Measurements from ENCODE around the gene CD274.
"Not testable (repeated sequence)": the region's sequence is repeated elsewhere in the genome, so short reads cannot be mapped to it uniquely, and the experiment has no call there.

CD274 gene

GRCh38 chr9:5468850-5469249, 18.5 kb downstream of the CD274 start:
- DNase-seq, result peak; percentile 64

- DNase-seq, result no peak
Measured at GRCh38 chr9:5470122-5470521, 19.8 kb downstream of the CD274 start.

- DNase-seq, result no peak
Measured at GRCh38 chr9:5470816-5471215, 20.5 kb downstream of the CD274 start.

- DNase-seq, result not testable (repeated sequence)
Measured at GRCh38 chr9:5475611-5476010, 25.3 kb downstream of the CD274 start.

GRCh38 chr9:5478206-5478605, 27.9 kb downstream of the CD274 start:
- peak; percentile 78 for DNase-seq

GRCh38 chr9:5479994-5480694, 29.8 kb downstream of the CD274 start:
- no peak for DNase-seq

GRCh38 chr9:5480919-5481318, 30.6 kb downstream of the CD274 start:
- DNase-seq, result no peak

GRCh38 chr9:5481322-5482040, 31.1 kb downstream of the CD274 start:
- DNase-seq, result peak; percentile 49

GRCh38 chr9:5482194-5482593, 31.9 kb downstream of the CD274 start:
- DNase-seq, result no peak

- peak; percentile 54 for DNase-seq
Measured at GRCh38 chr9:5483306-5483705, 33.0 kb downstream of the CD274 start.

- DNase-seq, result no peak
Measured at GRCh38 chr9:5485378-5486085, 35.2 kb downstream of the CD274 start.

- DNase-seq, result no peak
Measured at GRCh38 chr9:5486988-5487387, 36.6 kb downstream of the CD274 start.

GRCh38 chr9:5488221-5489008, 38.1 kb downstream of the CD274 start:
- DNase-seq, result peak; percentile 61

GRCh38 chr9:5489630-5490490, 39.5 kb downstream of the CD274 start:
- peak; percentile 82 for DNase-seq

GRCh38 chr9:5492965-5493678, 42.8 kb downstream of the CD274 start:
- DNase-seq, result no peak

- peak; percentile 92 for DNase-seq
Measured at GRCh38 chr9:5493679-5494511, 43.6 kb downstream of the CD274 start.

GRCh38 chr9:5494765-5495164, 44.4 kb downstream of the CD274 start:
- DNase-seq, result not testable (repeated sequence)

- no peak for DNase-seq
Measured at GRCh38 chr9:5499157-5499556, 48.8 kb downstream of the CD274 start.

- DNase-seq, result no peak
Measured at GRCh38 chr9:5499889-5500398, 49.6 kb downstream of the CD274 start.

Measured in suppressor macrophage treated with lipopolysaccharide for 4 hours (primary cell).